MG63 (cell line): Measurements from ENCODE around the gene FAM200B. TPM values are rescaled to one million over a fixed set of nuclear protein-coding genes. Genes with fewer than 3 reads are reported as not detected.

ENCODE experiments used
- DNase-seq: peaks from one replicate; pipeline ENCODE4 v3.0.0-alpha.2; 2020
- H3K27me3 ChIP-seq: fragments of 250-450 bp; sonication (Bioruptor Pico); 2 replicates; pipeline ENCODE4 v1.5.1; 2020; ENCODE audit warnings: mild to moderate bottlenecking, moderate library complexity
- H3K36me3 ChIP-seq: fragments of 250-450 bp; sonication (Bioruptor Pico); 2 replicates; pipeline ENCODE4 v1.5.1; 2020; ENCODE audit warnings: mild to moderate bottlenecking, moderate library complexity
- H3K4me3 ChIP-seq: fragments of 250-450 bp; sonication (Bioruptor Pico); 2 replicates; pipeline ENCODE4 v1.5.1; 2020; ENCODE audit warnings: mild to moderate bottlenecking, moderate library complexity
- H3K9me3 ChIP-seq: fragments of 250-450 bp; sonication (Bioruptor Pico); 2 replicates; pipeline ENCODE4 v1.5.1; 2020; ENCODE audit warnings: mild to moderate bottlenecking, moderate library complexity
- total RNA-seq: library from RNA; depleted of rRNA; stranded (reverse); fragments of >200 nt; shearing (Covaris generic); gene quantifications from 2 replicates; pipeline ENCODE4 v1.2.3, GENCODE V29; 2014; ENCODE audit warnings: low replicate concordance; rRNA removed

FAM200B gene
- 10.2 and 22.6 TPM in 2 replicates for total RNA-seq

DNA sequence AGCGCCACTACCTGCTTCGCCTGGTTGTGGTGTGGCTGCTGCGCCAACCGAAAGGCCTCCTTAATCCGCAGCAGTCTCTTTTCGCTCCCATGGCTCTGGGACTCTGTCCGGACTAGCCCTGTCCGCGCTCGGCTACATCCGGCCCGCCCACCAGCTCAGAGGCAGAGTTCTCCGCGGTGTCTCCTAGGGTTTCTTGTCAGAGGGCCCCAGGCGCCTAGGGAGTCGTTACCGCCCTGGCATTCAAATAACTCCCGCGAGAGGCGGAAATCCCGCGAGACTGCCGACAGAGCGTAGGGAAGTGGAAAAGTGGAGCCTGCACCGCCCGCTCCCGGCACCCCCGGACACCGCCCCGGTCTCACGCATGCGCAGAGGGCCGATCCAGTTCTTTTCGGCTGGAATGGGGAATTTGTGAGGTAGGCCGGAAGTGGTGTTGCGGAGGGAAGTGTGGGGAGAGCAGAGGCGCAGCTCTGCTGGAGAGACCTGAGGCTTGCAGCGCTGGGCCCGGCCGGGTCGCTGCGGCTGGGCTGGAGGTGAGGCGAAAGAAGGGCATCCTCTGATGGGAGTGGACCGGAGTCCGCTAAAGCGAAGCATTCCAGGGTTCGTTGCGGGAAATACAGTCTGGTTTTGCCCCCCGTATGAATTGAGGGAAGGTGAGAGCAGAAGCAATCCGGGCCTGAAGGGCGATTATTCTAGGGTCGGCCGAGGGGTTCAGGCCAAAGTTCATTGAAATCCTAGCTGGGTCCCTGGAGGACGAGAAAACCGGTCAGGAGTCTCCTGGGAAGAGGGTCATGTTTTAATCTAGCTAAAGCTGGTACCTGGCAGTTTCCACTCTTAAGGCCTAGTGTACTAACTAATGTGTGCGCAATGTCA lies at the start of gene FAM200B:
Gene FAM200B (plus strand): TSS at position 456 of the 870 bp plus-strand sequence. CDS start 5,151 bp downstream, outside the sequence.
- Histone ChIP-seq H3K27me3 (no peaks in the 10 kb centered on the region), H3K9me3 (no peaks in the 10 kb centered on the region; the same call in none of the 2 replicates), H3K36me3 (peaks cover 37% of the 10 kb centered on the region), H3K4me3 (peak within 1 kb of the TSS; percentile 84)
- peak; percentile 96 for DNase-seq

DNA sequence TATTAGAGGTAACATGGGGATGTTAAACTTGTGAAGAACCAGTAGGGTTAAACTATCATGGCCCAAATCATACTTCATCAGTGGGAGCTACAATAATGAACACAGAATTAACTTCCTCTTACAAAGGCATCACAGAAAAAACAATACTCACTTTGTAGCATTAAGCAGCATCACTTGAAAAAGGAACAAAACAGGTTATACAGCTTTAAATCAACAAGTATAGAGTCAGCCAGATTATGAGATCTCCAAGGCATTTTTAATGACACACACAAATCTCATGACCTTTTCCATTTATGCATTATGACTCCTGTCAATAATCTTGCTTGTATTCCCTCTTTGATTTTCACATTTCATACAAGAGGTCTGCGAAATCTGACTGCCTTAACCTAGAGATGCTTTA lies 44.8 kb upstream of the FAM200B start:
- DNase-seq, result no peak
- no peaks in the 10 kb centered on the region for H3K9me3 ChIP-seq
- H3K27me3 ChIP-seq, result no peaks in the 10 kb centered on the region
- peaks cover 31% of the 10 kb centered on the region for H3K36me3 ChIP-seq
- no peak overlapping the region for H3K4me3 ChIP-seq

DNA sequence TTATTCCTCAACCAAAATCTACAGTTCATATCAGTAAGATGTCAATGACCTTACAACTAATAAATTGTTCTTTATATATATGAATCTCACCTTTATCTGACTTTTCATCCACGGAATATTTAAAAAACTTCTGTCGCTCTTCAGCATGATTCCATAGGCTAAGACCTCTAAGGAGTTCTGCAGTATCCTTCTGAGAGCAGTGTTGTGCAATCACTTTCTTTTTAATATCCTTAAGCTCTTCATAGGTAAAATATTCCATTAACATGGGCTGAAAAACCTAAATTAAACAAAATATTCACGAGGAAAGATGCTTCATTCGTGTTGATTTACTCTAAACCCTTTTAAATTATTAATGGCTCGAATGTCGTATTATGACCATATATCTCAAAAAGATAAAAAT lies 43.2 kb upstream of the FAM200B start:
- no peak for DNase-seq
- Histone ChIP-seq H3K4me3 (no peak overlapping the region), H3K36me3 (peaks cover 28% of the 10 kb centered on the region), H3K9me3 (no peaks in the 10 kb centered on the region), H3K27me3 (no peaks in the 10 kb centered on the region)

DNA sequence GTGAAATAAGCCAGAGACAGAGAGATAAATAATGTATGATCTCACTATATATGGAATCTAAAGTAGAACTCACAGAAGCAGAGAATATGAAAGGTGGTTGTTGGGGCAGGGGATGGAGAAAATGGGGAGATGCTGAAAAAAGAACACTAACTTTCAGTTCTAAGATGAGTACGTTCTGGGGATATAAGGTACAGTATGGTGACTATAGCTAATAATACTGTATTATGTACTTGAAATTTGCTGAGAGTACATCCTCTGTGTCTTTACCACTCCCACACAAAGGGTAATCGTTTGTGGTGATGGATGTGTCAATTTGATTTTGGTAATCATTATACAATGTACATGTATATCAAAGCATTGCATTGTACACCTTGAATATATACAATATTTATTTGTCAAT lies 33.0 kb upstream of the FAM200B start:
- Histone ChIP-seq H3K9me3 (no peaks in the 10 kb centered on the region), H3K36me3 (no peaks in the 10 kb centered on the region), H3K27me3 (no peaks in the 10 kb centered on the region), H3K4me3 (no peak overlapping the region)
- no peak for DNase-seq

DNA sequence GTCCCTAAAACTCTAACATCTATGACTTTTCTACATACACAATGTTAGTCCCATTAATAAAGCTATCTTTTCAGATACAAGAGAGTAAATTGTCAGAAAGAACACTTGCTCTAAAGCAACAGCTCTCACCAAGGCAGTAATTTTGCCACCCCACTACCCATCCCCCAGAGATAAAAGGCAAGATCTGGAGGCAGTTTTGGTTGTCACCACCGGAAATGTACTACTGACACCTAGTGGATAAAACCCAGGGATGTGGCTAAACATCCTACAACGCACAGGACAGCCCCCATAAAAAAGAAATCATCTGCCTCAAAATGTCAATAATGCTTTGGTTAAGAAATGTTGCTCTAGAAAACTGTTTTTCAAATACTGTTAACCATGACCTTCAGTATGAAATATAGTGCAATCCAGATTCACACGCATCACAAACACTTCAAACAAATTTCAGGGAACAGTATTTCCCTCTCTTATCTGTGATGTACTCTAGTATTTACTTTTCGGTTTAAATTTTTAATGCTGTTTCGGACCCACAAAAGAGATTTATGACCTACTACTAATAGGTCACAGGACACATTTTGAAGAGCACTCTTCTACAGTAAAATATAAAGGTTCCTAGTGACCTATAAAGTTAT lies 31.6 kb upstream of the FAM200B start:
- no peaks in the 10 kb centered on the region for H3K27me3 ChIP-seq
- no peak overlapping the region for H3K4me3 ChIP-seq
- peak; percentile 11 for DNase-seq
- no peaks in the 10 kb centered on the region for H3K36me3 ChIP-seq
- no peaks in the 10 kb centered on the region for H3K9me3 ChIP-seq

DNA sequence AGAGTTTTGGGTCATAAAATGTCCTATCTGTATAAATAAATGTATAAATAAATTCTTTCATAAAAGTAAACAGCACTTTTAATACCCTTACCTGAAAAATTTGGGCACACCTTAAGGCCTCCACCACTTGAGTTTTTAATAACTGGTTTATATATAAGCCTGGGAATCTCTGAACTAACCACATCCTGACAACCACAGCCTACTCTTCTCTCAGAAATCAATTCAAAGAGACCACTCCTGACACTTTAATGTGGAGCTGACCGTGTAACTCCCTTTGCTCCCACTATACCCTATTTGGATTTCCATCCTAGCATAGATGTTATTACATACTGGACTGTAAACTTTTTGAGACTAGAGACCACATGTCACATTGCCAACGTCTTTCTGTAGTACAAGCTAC lies 30.0 kb upstream of the FAM200B start:
- Histone ChIP-seq H3K36me3 (no peaks in the 10 kb centered on the region), H3K9me3 (no peaks in the 10 kb centered on the region), H3K4me3 (no peak overlapping the region), H3K27me3 (no peaks in the 10 kb centered on the region)
- no peak for DNase-seq

DNA sequence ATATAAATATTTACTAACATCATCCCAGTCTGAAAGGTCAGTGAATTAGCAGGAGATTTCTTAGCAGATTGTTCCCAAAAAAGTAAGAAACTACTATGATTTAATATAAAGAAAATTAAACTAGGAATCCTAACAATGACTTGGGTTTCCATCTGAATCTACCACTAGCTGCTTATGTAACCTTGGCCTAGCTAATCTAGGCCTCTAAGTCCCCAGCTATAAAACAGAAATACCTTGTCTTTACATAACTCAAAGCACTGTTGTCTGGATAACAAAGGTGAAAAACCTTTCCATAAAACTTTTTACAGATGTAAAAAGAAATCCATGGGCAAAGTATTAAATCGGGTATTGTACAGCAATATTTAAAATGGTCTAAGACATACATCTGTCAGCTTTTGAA lies 29.4 kb upstream of the FAM200B start:
- no peak for DNase-seq
- no peaks in the 10 kb centered on the region for H3K36me3 ChIP-seq
- no peaks in the 10 kb centered on the region for H3K9me3 ChIP-seq
- H3K4me3 ChIP-seq, result peak overlapping the region; percentile 67; the same call in 1 of the 2 replicates
- no peaks in the 10 kb centered on the region for H3K27me3 ChIP-seq

DNA sequence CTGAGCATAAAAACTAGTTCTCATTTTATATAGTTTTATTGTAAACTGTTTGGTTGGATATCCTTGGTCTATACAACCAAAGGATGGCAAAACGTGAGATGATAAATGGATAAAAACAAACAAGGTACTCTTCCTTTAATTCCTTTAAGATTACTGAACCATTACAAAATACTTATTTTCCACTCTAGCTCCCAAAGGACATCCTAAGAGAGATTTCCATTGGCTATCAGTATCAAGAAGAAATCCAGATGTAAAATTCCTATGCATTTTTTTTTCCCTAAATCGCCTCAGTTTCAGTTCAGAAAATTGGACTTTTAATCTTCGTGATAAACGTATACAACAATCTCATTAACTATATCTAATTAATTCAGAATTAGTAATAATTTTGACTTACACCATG lies 28.8 kb upstream of the FAM200B start:
- Histone ChIP-seq H3K9me3 (no peaks in the 10 kb centered on the region), H3K36me3 (no peaks in the 10 kb centered on the region; the same call in 1 of the 2 replicates), H3K4me3 (peak overlapping the region; percentile 67), H3K27me3 (no peaks in the 10 kb centered on the region)
- DNase-seq, result no peak

DNA sequence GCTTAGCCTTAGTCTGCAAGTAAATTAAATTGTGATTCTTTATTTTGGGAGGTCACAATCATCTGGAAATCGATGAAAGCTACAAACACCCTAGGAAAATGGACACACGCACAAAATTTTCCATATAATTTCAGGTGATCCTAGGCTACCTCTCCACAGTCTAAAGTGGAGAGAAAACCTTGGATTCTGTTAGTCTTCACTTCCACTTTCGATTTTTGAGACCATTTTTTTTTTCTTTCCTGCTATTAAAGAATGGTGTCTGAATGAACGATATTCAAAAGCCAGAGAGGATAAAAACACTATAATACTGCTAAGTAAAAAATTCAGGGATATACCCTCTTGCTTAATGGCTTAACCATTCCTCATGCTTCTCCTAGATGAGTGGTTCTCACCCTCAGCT lies 28.2 kb upstream of the FAM200B start:
- Histone ChIP-seq H3K4me3 (peak overlapping the region; percentile 67), H3K9me3 (no peaks in the 10 kb centered on the region), H3K36me3 (no peaks in the 10 kb centered on the region; the same call in 1 of the 2 replicates), H3K27me3 (no peaks in the 10 kb centered on the region)
- no peak for DNase-seq

DNA sequence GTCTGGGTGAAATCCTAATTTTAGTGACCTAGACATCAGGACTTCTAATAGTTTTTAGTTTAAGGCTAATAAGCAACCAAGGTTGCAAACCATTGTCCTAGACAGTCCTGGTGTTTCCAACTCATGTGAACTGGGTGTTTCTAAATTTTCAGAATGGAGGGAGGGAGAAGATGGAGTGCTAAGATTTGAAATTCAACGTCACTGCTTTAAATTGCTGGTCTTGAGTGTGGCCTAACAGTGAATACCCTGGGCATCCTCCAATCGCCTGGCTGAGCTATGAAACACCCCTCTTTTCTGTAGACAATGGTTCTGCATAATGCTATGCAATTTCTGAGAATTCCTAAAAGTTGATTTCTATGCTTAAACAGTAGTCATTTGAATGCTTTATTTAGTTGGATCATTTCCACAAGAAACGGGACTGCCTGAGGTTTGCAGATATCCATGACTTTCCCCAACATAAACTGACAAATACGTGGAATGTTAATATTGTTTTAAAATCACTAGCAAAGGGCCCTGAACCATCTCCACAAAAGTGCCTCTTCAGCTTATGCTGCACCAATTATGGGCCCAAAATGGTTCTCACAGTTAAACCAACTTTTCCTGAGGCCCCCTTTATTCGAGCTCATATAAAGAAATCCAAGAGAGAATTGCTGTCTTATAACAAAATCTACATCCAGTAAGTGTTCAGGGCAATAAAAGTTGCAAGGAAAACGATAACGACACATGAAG lies 27.6 kb upstream of the FAM200B start:
- Histone ChIP-seq H3K9me3 (no peaks in the 10 kb centered on the region), H3K4me3 (peak overlapping the region; percentile 67), H3K27me3 (no peaks in the 10 kb centered on the region), H3K36me3 (peaks cover 2% of the 10 kb centered on the region)
- DNase-seq, result peak; percentile 21

DNA sequence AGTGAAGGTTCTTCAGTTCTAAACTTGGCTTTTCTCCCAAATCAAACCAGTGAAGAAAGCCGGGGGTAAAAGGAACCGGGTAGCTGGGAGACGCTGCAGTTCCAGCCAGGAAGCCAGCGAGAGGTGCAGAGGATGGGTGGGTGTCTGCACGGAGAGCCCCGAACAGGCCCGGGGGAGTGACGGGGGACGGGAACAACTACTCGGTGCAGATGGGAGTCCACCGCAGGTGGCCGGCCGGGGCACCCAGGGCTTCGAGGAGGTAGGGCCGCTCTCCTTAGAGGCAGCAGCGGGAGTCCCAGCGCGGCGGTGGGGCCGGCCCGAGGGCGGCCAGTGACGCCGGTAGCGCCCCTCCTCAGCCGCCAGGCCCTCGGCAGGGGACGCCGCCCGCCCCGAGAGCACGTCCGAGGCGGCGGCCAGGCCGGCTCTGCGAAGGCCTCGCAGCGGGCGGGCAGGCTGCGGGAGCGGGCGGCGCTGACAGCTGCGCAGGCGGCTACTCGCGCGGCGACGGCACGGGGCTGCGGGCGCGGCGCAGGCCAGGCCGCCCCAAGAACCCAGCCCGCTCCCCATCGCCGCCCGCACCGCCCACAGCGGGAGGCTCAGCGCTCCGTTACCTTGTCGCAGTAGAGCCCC lies 26.9 kb upstream of the FAM200B start:
- Histone ChIP-seq H3K27me3 (no peaks in the 10 kb centered on the region), H3K36me3 (peaks cover 2% of the 10 kb centered on the region), H3K9me3 (no peaks in the 10 kb centered on the region), H3K4me3 (peak overlapping the region; percentile 67)
- peak; percentile 43 for DNase-seq

DNA sequence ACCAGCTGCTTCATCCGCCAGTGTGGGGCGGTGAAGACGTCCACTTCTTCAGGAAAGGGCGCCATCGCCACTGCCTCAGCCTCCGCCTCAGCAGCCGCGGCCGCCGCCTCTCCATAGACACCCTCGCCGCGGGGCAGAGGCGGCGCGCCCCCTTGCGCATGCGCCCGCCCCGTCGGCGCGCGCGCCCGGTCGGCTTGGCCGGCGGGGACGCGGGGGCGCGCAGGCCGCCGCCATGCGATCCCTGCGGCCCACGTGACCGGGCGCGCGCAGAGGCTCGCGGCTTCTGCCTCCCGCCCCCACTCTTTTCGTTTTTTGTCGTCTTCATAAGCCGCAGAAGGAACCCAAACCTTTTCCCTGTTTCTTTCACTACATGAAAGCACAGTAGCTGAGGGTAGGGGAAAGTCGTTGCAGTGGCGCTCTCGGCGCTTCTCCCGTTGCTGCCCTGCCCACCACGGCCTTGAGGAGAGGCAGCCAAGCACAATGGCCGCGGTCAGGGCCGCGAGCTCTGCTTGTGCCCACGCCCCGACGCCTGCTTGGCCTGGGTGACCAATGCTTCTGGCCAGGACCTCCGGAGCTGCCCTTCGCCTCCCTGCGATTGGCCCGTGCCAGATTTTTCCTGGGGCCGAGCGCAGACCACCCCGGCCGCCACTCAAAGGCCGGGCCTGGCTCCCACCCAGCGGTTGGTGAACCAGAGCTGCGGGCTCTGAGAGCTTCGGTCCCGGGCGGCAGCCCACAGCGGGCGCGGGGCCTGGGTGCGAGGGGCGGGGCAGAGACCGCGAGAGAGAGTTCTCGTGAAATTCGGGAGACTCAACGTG lies 26.2 kb upstream of the FAM200B start, which contains the start of gene FBXL5:
Gene FBXL5 (minus strand): TSS at position 135 of the 815 bp plus-strand sequence. CDS start 70 bp downstream, at position 65.
- H3K9me3 ChIP-seq, result no peaks in the 10 kb centered on the region
- H3K4me3 ChIP-seq, result peak within 1 kb of the TSS; percentile 67
- DNase-seq, result peak; percentile 76
- H3K27me3 ChIP-seq, result no peaks in the 10 kb centered on the region
- peaks cover 2% of the 10 kb centered on the region for H3K36me3 ChIP-seq

DNA sequence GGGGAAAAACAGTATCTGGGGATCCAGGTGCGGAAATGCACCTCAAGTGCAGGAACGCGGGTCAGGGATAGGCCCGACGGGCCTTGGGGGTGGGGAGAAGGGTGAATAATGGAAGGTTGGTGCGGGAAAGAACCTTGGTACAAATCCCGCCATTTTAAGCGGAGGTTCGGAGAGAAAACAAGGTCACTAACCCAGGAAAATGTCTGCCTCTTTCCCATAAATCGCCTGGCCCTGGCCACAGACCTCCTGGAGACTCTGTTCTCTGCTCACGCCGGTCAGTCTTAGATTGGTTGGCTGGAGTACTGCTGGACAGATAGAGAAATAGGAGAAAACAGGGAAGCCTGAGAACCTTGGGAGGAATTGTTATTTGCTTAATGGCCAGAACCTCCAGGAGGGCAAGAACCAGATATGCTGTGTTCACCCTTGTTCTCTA lies 25.6 kb upstream of the FAM200B start:
- H3K9me3 ChIP-seq, result no peaks in the 10 kb centered on the region
- peaks cover 2% of the 10 kb centered on the region for H3K36me3 ChIP-seq
- H3K4me3 ChIP-seq, result peak overlapping the region; percentile 67
- no peak for DNase-seq
- no peaks in the 10 kb centered on the region for H3K27me3 ChIP-seq

DNA sequence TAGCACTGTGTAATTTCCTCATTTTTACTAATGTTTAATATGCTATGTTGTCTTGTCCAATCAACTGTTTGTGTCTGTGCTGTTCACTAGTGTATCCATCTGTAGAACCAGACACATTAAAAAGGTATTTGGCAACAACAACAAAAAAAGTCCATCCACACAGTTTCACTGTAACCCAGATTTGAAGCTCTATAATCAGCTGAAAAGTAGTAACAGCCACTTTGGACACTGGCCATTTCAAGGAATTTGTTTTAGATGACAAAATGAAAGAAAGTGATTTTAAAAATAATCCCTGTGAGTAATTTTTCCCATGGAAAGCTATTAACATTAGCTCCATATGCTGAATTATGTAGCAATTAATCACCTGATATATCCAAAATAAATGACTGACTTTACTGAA lies 24.3 kb upstream of the FAM200B start:
- Histone ChIP-seq H3K27me3 (no peaks in the 10 kb centered on the region), H3K9me3 (no peaks in the 10 kb centered on the region), H3K4me3 (no peak overlapping the region), H3K36me3 (peaks cover 2% of the 10 kb centered on the region)
- no peak for DNase-seq

DNA sequence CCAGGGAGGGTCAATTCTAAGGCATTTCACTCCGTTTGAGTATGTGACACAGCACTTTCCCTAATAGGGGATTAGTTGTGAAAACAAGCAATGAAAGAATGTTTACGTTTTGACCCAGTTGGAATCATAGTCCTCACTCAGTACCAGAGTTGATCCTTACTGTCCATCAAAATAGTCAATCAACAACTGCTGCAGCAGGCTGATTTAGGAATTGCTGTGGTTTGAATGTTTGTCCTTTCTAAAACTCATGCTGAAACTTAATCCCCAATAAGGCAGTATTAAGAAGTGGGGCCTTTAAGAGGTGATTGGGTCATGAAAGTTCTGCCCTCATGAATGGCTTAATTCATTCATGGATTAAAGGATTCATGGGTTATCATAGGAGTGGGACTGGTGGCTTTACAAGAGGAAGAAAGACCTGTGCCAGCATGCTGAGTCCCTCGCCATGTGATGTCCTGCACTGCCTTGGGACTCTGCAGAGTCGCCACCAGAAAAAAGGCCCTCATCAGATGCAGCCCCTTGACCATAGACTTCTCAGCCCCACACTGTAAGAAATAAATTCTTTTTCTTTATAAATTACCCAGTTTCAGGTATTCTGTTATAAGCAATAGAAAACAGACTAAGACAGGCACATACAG lies 23.4 kb upstream of the FAM200B start:
- Histone ChIP-seq H3K27me3 (no peaks in the 10 kb centered on the region), H3K4me3 (no peak overlapping the region), H3K36me3 (peaks cover 2% of the 10 kb centered on the region), H3K9me3 (no peaks in the 10 kb centered on the region)
- no peak for DNase-seq
